Measurements from ENCODE around the gene OR6J1.

Gene OR6J1

GRCh38 chr14:22658946-22659345, 14.8 kb upstream of the OR6J1 start:
- no peak for DNase-seq (ENCODE audit: extremely low read depth, low read depth)
- TF ChIP-seq, protein P1, sequence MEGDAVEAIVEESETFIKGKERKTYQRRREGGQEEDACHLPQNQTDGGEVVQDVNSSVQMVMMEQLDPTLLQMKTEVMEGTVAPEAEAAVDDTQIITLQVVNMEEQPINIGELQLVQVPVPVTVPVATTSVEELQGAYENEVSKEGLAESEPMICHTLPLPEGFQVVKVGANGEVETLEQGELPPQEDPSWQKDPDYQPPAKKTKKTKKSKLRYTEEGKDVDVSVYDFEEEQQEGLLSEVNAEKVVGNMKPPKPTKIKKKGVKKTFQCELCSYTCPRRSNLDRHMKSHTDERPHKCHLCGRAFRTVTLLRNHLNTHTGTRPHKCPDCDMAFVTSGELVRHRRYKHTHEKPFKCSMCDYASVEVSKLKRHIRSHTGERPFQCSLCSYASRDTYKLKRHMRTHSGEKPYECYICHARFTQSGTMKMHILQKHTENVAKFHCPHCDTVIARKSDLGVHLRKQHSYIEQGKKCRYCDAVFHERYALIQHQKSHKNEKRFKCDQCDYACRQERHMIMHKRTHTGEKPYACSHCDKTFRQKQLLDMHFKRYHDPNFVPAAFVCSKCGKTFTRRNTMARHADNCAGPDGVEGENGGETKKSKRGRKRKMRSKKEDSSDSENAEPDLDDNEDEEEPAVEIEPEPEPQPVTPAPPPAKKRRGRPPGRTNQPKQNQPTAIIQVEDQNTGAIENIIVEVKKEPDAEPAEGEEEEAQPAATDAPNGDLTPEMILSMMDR (IDR thresholded peaks at IDR 0.05; ENCODE audit: low read depth, low read length), result no peak

DNA sequence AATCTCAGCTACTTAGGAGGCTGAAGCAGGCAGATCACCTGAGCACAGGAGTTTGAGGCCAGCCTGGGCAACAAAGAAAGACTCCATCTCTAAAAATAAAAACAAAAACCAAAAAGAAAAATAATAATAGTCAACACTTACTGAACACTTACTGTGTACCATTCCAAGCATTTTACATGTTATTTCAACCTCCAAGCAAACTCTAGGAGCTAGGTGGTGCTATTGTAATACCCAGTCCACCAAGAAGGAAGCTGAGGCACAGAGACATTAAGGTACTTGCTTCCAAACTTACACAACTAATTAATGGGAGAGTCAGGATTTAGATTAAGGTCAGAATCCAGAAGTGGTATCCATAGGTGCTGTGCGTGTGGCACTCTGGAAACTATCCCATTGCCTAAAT, 13.7 kb upstream of the OR6J1 start:
- no peak for DNase-seq (ENCODE audit: extremely low read depth, low read depth)
- TF ChIP-seq, protein P1 (IDR thresholded peaks at IDR 0.05; ENCODE audit: low read depth, low read length), result peak; percentile 32

DNA sequence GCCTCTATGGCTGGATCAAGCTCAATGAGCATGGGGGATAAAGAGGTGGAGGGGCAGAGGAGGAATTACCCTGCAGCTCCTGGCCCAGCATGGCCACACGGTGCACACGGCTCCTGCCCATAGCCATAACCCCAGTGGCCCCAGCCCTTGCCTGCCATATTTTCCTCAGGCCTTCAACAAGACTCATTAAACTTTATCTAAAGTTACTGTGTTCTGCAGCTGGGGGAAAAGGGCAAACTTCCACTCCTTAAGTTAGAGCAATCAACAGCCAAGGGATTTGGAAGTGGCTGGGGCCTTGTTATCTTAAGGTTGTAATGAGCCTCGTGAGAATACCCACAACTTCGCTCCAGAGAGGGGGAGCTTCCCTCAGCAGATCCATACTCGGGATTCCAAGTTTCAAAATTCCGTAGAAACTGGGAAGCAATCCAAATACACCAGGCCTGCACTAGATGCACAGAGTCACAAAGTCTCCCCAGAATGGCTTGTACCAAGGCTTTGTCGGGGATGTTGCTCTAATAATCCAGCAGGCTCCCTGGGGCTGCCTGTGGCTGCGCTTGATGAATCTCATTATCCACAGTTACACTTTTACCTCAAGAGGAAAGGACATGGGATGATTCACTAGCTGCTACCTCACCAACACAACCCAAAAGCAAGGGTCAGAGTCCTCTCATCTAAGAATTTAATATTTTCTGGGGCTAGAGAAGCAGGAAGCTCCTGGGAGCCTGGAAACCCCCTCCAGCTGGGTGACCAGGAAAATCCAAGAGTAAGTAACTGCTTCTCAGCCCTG, 13.0 kb upstream of the OR6J1 start:
- TF ChIP-seq, protein P1 (IDR thresholded peaks at IDR 0.05; ENCODE audit: low read depth, low read length), result no peak

GRCh38 chr14:22656226-22656625, 12.1 kb upstream of the OR6J1 start:
- DNase-seq (ENCODE audit: extremely low read depth, low read depth), result no peak
- TF ChIP-seq, protein P1 (IDR thresholded peaks at IDR 0.05; ENCODE audit: low read depth, low read length), result no peak

More for the DNA sequence above, 13.0 kb upstream of the OR6J1 start:
- no peak for DNase-seq (ENCODE audit: extremely low read depth, low read depth)

- TF ChIP-seq, protein P1 (IDR thresholded peaks at IDR 0.05; ENCODE audit: low read depth, low read length), result peak; percentile 97
- peak; percentile 42 for DNase-seq (ENCODE audit: extremely low read depth, low read depth)
Measured at GRCh38 chr14:22653012-22653621, 9.0 kb upstream of the OR6J1 start.

- DNase-seq (ENCODE audit: extremely low read depth, low read depth), result no peak
- TF ChIP-seq, protein P1 (IDR thresholded peaks at IDR 0.05; ENCODE audit: low read depth, low read length), result no peak
Measured at GRCh38 chr14:22651586-22651985, 7.4 kb upstream of the OR6J1 start.

DNA sequence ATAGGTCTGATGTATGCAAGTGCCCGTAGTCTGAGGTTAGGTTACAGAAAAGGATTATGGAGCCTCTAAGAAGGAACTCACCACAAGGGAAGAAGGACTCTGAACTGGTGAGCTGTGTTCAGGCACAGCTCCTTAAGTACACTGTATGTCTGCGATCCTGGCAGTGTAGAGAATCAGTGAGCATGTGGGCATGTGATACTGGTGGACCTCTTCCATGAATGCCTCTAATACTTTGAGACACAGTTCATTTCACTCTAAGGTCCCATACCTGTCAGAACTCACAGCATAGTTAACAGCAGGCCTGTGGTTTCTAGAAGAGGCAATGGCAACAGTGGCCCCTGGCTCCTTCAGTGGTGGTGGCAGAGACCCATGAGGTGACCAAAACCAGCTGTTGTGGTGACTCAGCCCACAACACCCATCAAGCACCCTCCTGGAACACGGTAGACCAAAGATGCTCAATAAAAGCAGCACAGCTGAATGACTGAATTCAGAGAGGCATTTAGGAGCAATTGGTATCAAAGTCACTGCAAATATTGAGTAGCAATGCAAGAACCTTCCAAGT, 6.9 kb upstream of the OR6J1 start:
- no peak for DNase-seq (ENCODE audit: extremely low read depth, low read depth)
- TF ChIP-seq, protein P1 (IDR thresholded peaks at IDR 0.05; ENCODE audit: low read depth, low read length), result no peak
